Spleen (tissue), 11 donors: Measurements from ENCODE around the gene ESRRB. TPM values are rescaled to one million over a fixed set of nuclear protein-coding genes. Genes with fewer than 3 reads are reported as not detected.

Source experiments
- DNase-seq: peaks from one replicate; pipeline ENCODE4 v3.0.0-alpha.2; 2020
- H3K27ac ChIP-seq, 8 donors: fragments of 200-600 bp; sonication (generic) in 7 of 8; 1 replicate in 4 of 8; 2 replicates in 4 of 8; pipeline versions ENCODE4 v1.5.0 to v1.8.0; 2016 to 2021; ENCODE audit warnings: inconsistent platforms in 4 of 8, mild to moderate bottlenecking in 4 of 8, moderate library complexity in 1 of 8
- H3K27me3 ChIP-seq, 7 donors: fragments of 200-600 bp; sonication (generic) in 6 of 7; replicated peaks in 1 of 7; 1 replicate in 4 of 7; 2 replicates in 3 of 7; pipeline versions ENCODE4 v1.5.0 to v1.8.0; 2016 to 2021; ENCODE audit warnings: inconsistent platforms in 3 of 7, mild to moderate bottlenecking in 1 of 7
- H3K36me3 ChIP-seq, 6 donors: fragments of 200-600 bp; sonication (generic) in 5 of 6; 1 replicate in 4 of 6; 2 replicates in 2 of 6; pipeline versions ENCODE4 v1.5.0 to v1.8.0; 2016 to 2021; ENCODE audit warnings: inconsistent platforms in 2 of 6
- H3K4me1 ChIP-seq, 6 donors: fragments of 200-600 bp; sonication (generic) in 5 of 6; 1 replicate in 3 of 6; 2 replicates in 3 of 6; pipeline versions ENCODE4 v1.5.0 to v1.8.0; 2016 to 2021; ENCODE audit warnings: inconsistent platforms in 3 of 6
- H3K4me3 ChIP-seq, 8 donors: fragments of 200-600 bp; sonication (generic) in 7 of 8; 1 replicate in 4 of 8; 2 replicates in 4 of 8; pipeline versions ENCODE4 v1.5.0 to v1.8.0; 2016 to 2021; ENCODE audit warnings: inconsistent platforms in 4 of 8, mild to moderate bottlenecking in 4 of 8, moderate library complexity in 2 of 8
- H3K9me3 ChIP-seq, 8 donors: fragments of 200-600 bp; sonication (generic) in 7 of 8; 1 replicate in 4 of 8; 2 replicates in 4 of 8; pipeline versions ENCODE4 v1.5.0 to v1.8.0; 2016 to 2021; ENCODE audit warnings: inconsistent platforms in 4 of 8
- POLR2A ChIP-seq, 3 donors: fragments of 450-650 bp; IDR thresholded peaks; one replicate each; pipeline ENCODE4 v1.5.1; 2017; ENCODE audit warnings: antibody characterized with exemption in 3 of 3, mild to moderate bottlenecking in 1 of 3
- POLR2AphosphoS5 ChIP-seq, 3 donors: sonication (generic); formaldehyde crosslinking; IDR thresholded peaks; one replicate each; pipeline ENCODE4 v1.5.1; 2017; ENCODE audit warnings: antibody characterized with exemption in 3 of 3
- WGBS, 5 donors: extraction: QIAGEN DNeasy Blood & Tissue Kit in 3 of 5; methylation state at CpG; one replicate each; pipeline versions ENCODE4 v1.1.5 to v1.1.7; 2013 to 2018; 5-methylcytosine and 5-hydroxymethylcytosine counted together
- intact Hi-C: fragments of 100-400 bp; cut with DNase I; formaldehyde crosslinking; loops from one replicate; pipeline ENCODE4 v1.15.0; 2023; ENCODE audit warnings: low total_unique reads
- polyA plus RNA-seq, 3 donors: library from polyadenylated mRNA; stranded (reverse); fragments of 200-250 nt; gene quantifications; one replicate each; pipeline ENCODE4 v1.2.1, GENCODE V29; 2013
- total RNA-seq, 7 donors: library from RNA; depleted of rRNA in 3 of 7; stranded (reverse); fragments of >200 nt in 3 of 7; fragmentation: NEBNext Ultra II Directional in 4 of 7; extraction: Animal tissue kit (Norgen Biotek cat#: 25700) in 4 of 7; gene quantifications; one replicate each; pipeline versions ENCODE4 v1.1.0 to v1.2.1, GENCODE V29; 2016 to 2021
- TF ChIP-seq, protein P1 (sequence below), 11 experiments: fragments of 200-600 bp in 7 of 11; fragments of 450-650 bp in 4 of 11; sonication (generic) in 4 of 11; IDR thresholded peaks in 8 of 11; conservative IDR thresholded peaks in 3 of 11; 1 replicate in 7 of 11; 2 replicates in 4 of 11; pipeline versions ENCODE4 v1.4.0 to v1.8.0; 2016 to 2021; ENCODE audit warnings: antibody characterized with exemption in 11 of 11, inconsistent platforms in 4 of 11, mild to moderate bottlenecking in 1 of 11
- donor health status: healthy with polysubstance abuse.
- donor health status: DM: no; HTN: no; CAD: no; lungs with moderate emphysema.
- donor health status: DM: no; HTN: no; CAD: no.
- donor health status: Bipolar disorder and iron deficiency.
- donor health status: healthy.
- donor health status: DM: no; HTN: no; CAD: no.
- donor health status: DM: yes; HTN: yes; CAD: no.

ESRRB gene
- total and polyA plus RNA-seq, 10 donors: 0.10 to 1.1 (median 0.72) TPM; not detected in 1

DNA sequence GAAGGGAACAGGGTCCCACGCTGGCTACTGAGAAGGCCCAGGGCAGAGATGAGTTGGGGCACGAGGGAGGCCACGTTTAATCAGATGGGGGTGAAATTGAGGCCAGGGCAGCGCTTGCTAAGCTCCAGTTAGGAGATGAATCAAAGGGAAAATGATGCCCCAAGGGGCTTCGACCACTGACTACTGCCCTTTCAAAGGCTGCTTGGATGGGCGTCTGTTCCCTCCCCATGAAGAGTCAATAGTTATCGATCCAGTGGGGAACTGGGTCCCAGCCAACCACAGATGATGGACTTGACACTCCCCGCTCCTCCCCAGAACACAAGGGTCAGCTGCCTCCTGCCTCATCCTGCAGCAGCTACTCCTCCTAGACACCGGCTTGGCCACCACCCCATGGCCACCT, 55.6 kb downstream of the ESRRB start:
- Histone ChIP-seq H3K4me1 (peaks cover 0 to 4% (median 0%) of the 10 kb centered on the region in 6 donors), H3K27ac (no peak overlapping the region), H3K27me3 (peaks cover 0 to 21% (median 0%) of the 10 kb centered on the region in 7 donors), H3K9me3 (no peaks in the 10 kb centered on the region), H3K4me3 (no peak overlapping the region), H3K36me3 (no peaks in the 10 kb centered on the region)
- intact Hi-C loops: no loop called here
- TF ChIP-seq POLR2AphosphoS5 (IDR thresholded peaks at IDR 0.05) (no peak), POLR2A (IDR thresholded peaks at IDR 0.05) (no peak)
- TF ChIP-seq, protein P1, sequence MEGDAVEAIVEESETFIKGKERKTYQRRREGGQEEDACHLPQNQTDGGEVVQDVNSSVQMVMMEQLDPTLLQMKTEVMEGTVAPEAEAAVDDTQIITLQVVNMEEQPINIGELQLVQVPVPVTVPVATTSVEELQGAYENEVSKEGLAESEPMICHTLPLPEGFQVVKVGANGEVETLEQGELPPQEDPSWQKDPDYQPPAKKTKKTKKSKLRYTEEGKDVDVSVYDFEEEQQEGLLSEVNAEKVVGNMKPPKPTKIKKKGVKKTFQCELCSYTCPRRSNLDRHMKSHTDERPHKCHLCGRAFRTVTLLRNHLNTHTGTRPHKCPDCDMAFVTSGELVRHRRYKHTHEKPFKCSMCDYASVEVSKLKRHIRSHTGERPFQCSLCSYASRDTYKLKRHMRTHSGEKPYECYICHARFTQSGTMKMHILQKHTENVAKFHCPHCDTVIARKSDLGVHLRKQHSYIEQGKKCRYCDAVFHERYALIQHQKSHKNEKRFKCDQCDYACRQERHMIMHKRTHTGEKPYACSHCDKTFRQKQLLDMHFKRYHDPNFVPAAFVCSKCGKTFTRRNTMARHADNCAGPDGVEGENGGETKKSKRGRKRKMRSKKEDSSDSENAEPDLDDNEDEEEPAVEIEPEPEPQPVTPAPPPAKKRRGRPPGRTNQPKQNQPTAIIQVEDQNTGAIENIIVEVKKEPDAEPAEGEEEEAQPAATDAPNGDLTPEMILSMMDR (IDR thresholded peaks at IDR 0.05 in 8 of 11, conservative IDR thresholded peaks at IDR 0.05 in 3 of 11): no peak
- no peak for DNase-seq
- 83 to 89% (median 86%) methylated on average over 9 of the region's 9 CpGs for WGBS, 5 donors

DNA sequence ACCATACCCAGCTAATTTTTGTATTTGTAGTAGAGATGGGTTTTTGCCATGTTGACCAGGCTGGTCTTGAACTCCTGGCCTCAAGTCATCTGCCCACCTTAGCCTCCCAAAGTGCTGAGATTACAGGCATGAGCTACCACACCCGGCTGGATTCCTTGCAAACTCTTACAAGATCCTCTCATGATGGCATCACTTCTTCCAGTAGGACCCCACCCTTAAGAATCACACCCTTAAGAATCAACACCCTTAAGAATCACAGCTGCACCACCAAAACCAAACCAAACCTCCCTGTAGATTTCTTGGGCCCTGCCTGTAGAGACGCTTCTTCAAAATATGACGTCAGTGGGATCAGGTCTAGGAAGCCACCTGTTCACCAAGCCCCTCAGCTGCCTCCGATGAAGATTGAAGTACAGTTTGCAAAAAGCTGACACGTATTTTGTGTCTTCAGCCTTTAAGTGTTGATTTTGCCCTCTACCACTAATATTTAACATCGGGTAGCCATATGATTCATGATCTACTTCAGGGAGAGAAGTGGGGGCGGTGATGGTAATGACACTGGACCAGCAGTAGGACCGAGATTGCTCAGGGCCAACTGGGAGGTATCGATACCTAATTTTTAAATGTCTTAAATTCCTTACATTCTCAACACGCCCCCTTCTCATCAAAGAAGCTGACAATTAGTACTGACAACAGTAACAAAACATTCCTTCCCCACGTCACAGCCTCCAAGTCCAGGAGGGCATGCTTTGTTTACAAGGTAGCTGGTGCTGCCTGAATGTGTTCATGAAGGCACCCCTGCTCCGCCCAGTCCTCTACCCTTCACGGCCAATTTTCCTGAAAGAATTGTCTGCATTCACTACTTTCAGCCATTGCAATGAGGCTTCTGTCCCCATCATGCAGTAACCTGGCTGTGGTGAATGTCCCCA, 57.2 kb downstream of the ESRRB start:
- Histone ChIP-seq H3K9me3 (no peaks in the 10 kb centered on the region), H3K4me1 (peaks cover 0 to 4% (median 0%) of the 10 kb centered on the region in 6 donors), H3K36me3 (no peaks in the 10 kb centered on the region), H3K27ac (no peak overlapping the region), H3K27me3 (peaks cover 0 to 21% (median 0%) of the 10 kb centered on the region in 7 donors), H3K4me3 (no peak overlapping the region)
- TF ChIP-seq POLR2AphosphoS5 (IDR thresholded peaks at IDR 0.05) (no peak), POLR2A (IDR thresholded peaks at IDR 0.05) (no peak)
- TF ChIP-seq, protein P1 (IDR thresholded peaks at IDR 0.05 in 8 of 11, conservative IDR thresholded peaks at IDR 0.05 in 3 of 11): no peak
- intact Hi-C loops: no loop called here
- no peak for DNase-seq
- 81 to 85% (median 84%) methylated on average over 13 of the region's 13 CpGs for WGBS, 5 donors

DNA sequence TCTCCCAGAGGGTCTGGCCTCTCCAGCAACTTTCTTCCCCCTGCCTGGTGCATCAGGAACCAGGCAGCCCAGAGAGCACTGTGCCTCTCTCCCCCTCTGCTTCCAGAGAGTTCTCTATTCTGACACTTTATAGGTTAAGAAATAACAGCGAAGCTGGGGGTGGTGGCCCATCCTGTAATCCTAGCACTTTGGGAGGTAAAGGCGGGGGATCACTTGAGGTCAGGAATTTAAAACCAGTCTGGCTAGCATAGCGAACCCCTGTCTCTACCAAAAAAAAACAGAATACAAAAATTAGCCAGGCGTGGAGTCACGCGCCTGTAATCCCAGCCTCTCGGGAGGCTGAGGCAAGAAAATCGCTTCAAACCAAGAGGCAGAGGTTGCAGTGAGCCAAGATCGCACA, 58.3 kb downstream of the ESRRB start:
- TF ChIP-seq POLR2AphosphoS5 (IDR thresholded peaks at IDR 0.05): no peak
- TF ChIP-seq, protein P1 (IDR thresholded peaks at IDR 0.05 in 8 of 11, conservative IDR thresholded peaks at IDR 0.05 in 3 of 11): no peak
- no peak for TF ChIP-seq POLR2A (IDR thresholded peaks at IDR 0.05)
- DNase-seq: no peak
- Histone ChIP-seq H3K4me3 (no peak overlapping the region), H3K4me1 (peaks cover 0 to 4% (median 0%) of the 10 kb centered on the region in 6 donors), H3K36me3 (no peaks in the 10 kb centered on the region), H3K27ac (no peak overlapping the region), H3K9me3 (no peaks in the 10 kb centered on the region), H3K27me3 (peaks cover 0 to 21% (median 0%) of the 10 kb centered on the region in 7 donors)
- intact Hi-C loops: no loop called here
- 66 to 83% (median 75%) methylated on average over 9 of the region's 9 CpGs for WGBS, 5 donors

DNA sequence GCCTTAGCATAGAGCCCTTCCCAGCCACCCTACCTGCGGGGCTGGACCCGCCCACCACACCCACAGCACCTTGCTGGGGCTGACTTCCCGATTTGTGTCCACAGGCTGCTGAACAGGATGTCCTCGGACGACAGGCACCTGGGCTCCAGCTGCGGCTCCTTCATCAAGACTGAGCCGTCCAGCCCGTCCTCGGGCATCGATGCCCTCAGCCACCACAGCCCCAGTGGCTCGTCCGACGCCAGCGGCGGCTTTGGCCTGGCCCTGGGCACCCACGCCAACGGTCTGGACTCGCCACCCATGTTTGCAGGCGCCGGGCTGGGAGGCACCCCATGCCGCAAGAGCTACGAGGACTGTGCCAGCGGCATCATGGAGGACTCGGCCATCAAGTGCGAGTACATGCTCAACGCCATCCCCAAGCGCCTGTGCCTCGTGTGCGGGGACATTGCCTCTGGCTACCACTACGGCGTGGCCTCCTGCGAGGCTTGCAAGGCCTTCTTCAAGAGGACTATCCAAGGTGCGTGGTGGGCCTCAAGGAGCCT, 63.4 kb downstream of the ESRRB start:
- Histone ChIP-seq H3K4me3 (no peak overlapping the region), H3K9me3 (no peaks in the 10 kb centered on the region), H3K27ac (no peak overlapping the region), H3K4me1 (no peaks in the 10 kb centered on the region), H3K36me3 (no peaks in the 10 kb centered on the region), H3K27me3 (peaks cover 0 to 9% (median 0%) of the 10 kb centered on the region in 7 donors)
- no peak for DNase-seq
- 86 to 97% (median 93%) methylated on average over 6 to 33 of the region's 33 CpGs for WGBS, 5 donors
- intact Hi-C loops: no loop called here
- TF ChIP-seq POLR2AphosphoS5 (IDR thresholded peaks at IDR 0.05) (no peak), POLR2A (IDR thresholded peaks at IDR 0.05) (no peak)
- TF ChIP-seq, protein P1 (IDR thresholded peaks at IDR 0.05 in 8 of 11, conservative IDR thresholded peaks at IDR 0.05 in 3 of 11): no peak
